Astrocyte (in vitro differentiated cells and primary cell): ENCODE results near the gene CHAC1. TPM values are rescaled to one million over a fixed set of nuclear protein-coding genes. Genes with fewer than 3 reads are reported as not detected.

Source experiments
- DNase-seq: peaks from one replicate; pipeline ENCODE4 v3.0.0-alpha.2; 2010; ENCODE audit warnings: low read depth
- FAIRE-seq: peaks from 2 replicates; lab custom pipeline; 2011; peaks lifted over from hg19 to GRCh38; lab: Jason Lieb, UNC
- H2AFZ ChIP-seq: 2 replicates; pipeline ENCODE4 v1.6.0; 2012; ENCODE audit warnings: low read depth, low read length, inconsistent platforms
- H3K27ac ChIP-seq: 2 replicates; pipeline ENCODE4 v1.5.1; 2011; ENCODE audit warnings: low read depth, low read length, inconsistent platforms
- H3K27me3 ChIP-seq: 2 replicates; pipeline ENCODE4 v1.6.0; 2011; ENCODE audit warnings: low read length, inconsistent platforms; ENCODE audit not compliant: insufficient read depth
- H3K36me3 ChIP-seq: 2 replicates; pipeline ENCODE4 v1.5.1; 2011; ENCODE audit warnings: low read length, inconsistent platforms; ENCODE audit not compliant: insufficient read depth
- H3K4me1 ChIP-seq: 2 replicates; pipeline ENCODE4 v1.5.1; 2011; ENCODE audit warnings: low read length, inconsistent platforms; ENCODE audit not compliant: insufficient read depth
- H3K4me2 ChIP-seq: 2 replicates; pipeline ENCODE4 v1.6.0; 2012; ENCODE audit warnings: low read length, inconsistent platforms
- H3K4me3 ChIP-seq: 2 replicates; pipeline ENCODE4 v1.5.1; 2011; ENCODE audit warnings: low read depth, mild to moderate bottlenecking, low read length, inconsistent platforms; ENCODE audit not compliant: insufficient read depth
- H3K79me2 ChIP-seq: 2 replicates; pipeline ENCODE4 v1.6.0; 2012; ENCODE audit warnings: mild to moderate bottlenecking, low read length, inconsistent platforms; ENCODE audit not compliant: insufficient read depth
- H3K9ac ChIP-seq: 2 replicates; pipeline ENCODE4 v1.6.0; 2012; ENCODE audit warnings: mild to moderate bottlenecking, low read length, inconsistent platforms
- H3K9me3 ChIP-seq: 2 replicates; pipeline ENCODE4 v1.5.1; 2012; ENCODE audit warnings: low read depth, mild to moderate bottlenecking, low read length, inconsistent platforms; ENCODE audit not compliant: insufficient read depth
- H4K20me1 ChIP-seq: 2 replicates; pipeline ENCODE4 v1.6.0; 2012; ENCODE audit warnings: low read length, inconsistent platforms; ENCODE audit not compliant: insufficient read depth
- H3K27ac Mint-ChIP-seq: one replicate; pipeline ENCODE4 v1.8.0; 2021; ENCODE audit warnings: mild to moderate bottlenecking, mixed read lengths; ENCODE audit not compliant: unreplicated experiment
- H3K27me3 Mint-ChIP-seq: one replicate; pipeline ENCODE4 v1.8.0; 2021; ENCODE audit warnings: low read depth, mixed read lengths; ENCODE audit not compliant: unreplicated experiment
- H3K36me3 Mint-ChIP-seq: one replicate; pipeline ENCODE4 v1.8.0; 2021; ENCODE audit warnings: low read depth, mixed read lengths; ENCODE audit not compliant: unreplicated experiment
- H3K4me1 Mint-ChIP-seq: one replicate; pipeline ENCODE4 v1.8.0; 2021; ENCODE audit warnings: low read depth, mixed read lengths; ENCODE audit not compliant: unreplicated experiment
- H3K4me3 Mint-ChIP-seq: one replicate; pipeline ENCODE4 v1.8.0; 2021; ENCODE audit warnings: mild to moderate bottlenecking, moderate library complexity, mixed read lengths; ENCODE audit not compliant: unreplicated experiment
- H3K9me3 Mint-ChIP-seq: one replicate; pipeline ENCODE4 v1.8.0; 2021; ENCODE audit warnings: mild to moderate bottlenecking, mixed read lengths; ENCODE audit not compliant: unreplicated experiment
- CTCF ChIP-seq: IDR thresholded peaks from 2 replicates; pipeline ENCODE4 v1.5.1; 2011; ENCODE audit warnings: low read depth, mild to moderate bottlenecking, inconsistent platforms, low read length, moderate library complexity; ENCODE audit not compliant: insufficient read depth
- EZH2 ChIP-seq: IDR thresholded peaks from 2 replicates; pipeline ENCODE4 v1.6.1; 2012; ENCODE audit warnings: mild to moderate bottlenecking, low read length, inconsistent platforms; ENCODE audit not compliant: insufficient read depth
- total RNA-seq: library from RNA; stranded (reverse); gene quantifications from 2 replicates; pipeline ENCODE4 v1.2.1, GENCODE V29; 2021

CHAC1 gene
- total RNA-seq, 1 donor from 2014 or later = 55.9 TPM

- TF ChIP-seq CTCF (no peak), EZH2 (no peak)
- Histone ChIP-seq H3K36me3 (no peaks in the 10 kb centered on the region), H3K4me2 (no peak overlapping the region), H2AFZ (no peak overlapping the region), H3K4me1 (peaks cover 16% of the 10 kb centered on the region), H3K4me3 (no peak overlapping the region), H3K9me3 (no peaks in the 10 kb centered on the region), H3K27me3 (peaks cover 34% of the 10 kb centered on the region), H3K27ac (no peak overlapping the region), H3K9ac (no peak overlapping the region), H4K20me1 (peaks cover 6% of the 10 kb centered on the region), H3K79me2 (no peaks in the 10 kb centered on the region)
- peaks cover 2% of the 10 kb centered on the region for H3K36me3 Mint-ChIP-seq
- peaks cover 5% of the 10 kb centered on the region for H3K4me1 Mint-ChIP-seq
- peaks cover 74% of the 10 kb centered on the region for H3K27me3 Mint-ChIP-seq
- no peaks in the 10 kb centered on the region for H3K9me3 Mint-ChIP-seq
- DNase-seq (no peak), FAIRE-seq (no peak)
- H3K4me3 Mint-ChIP-seq = peak overlapping the region; percentile 17
- no peak overlapping the region for H3K27ac Mint-ChIP-seq
Measured at GRCh38 chr15:40932649-40933516, 20.4 kb upstream of the CHAC1 start.

GRCh38 chr15:40933517-40933902, 19.8 kb upstream of the CHAC1 start:
- Mint-ChIP-seq H3K9me3 (peaks cover 2% of the 10 kb centered on the region), H3K27me3 (peaks cover 73% of the 10 kb centered on the region), H3K36me3 (peaks cover 2% of the 10 kb centered on the region), H3K4me1 (peaks cover 5% of the 10 kb centered on the region), H3K27ac (no peak overlapping the region), H3K4me3 (peak overlapping the region; percentile 17)
- peaks cover 17% of the 10 kb centered on the region for H3K4me1 ChIP-seq
- H3K9ac ChIP-seq = no peak overlapping the region
- no peak for FAIRE-seq
- no peak for DNase-seq
- peaks cover 30% of the 10 kb centered on the region for H3K27me3 ChIP-seq
- no peak overlapping the region for H3K4me3 ChIP-seq
- H3K4me2 ChIP-seq = no peak overlapping the region
- H2AFZ ChIP-seq = no peak overlapping the region
- H3K9me3 ChIP-seq = no peaks in the 10 kb centered on the region
- H3K27ac ChIP-seq = no peak overlapping the region
- H3K79me2 ChIP-seq = no peaks in the 10 kb centered on the region
- no peak for TF ChIP-seq EZH2
- TF ChIP-seq CTCF = no peak
- H3K36me3 ChIP-seq = no peaks in the 10 kb centered on the region
- H4K20me1 ChIP-seq = peaks cover 6% of the 10 kb centered on the region

GRCh38 chr15:40934457-40934856, 18.8 kb upstream of the CHAC1 start:
- Mint-ChIP-seq H3K36me3 (peaks cover 2% of the 10 kb centered on the region), H3K27me3 (peaks cover 72% of the 10 kb centered on the region), H3K4me3 (no peak overlapping the region), H3K4me1 (peaks cover 5% of the 10 kb centered on the region), H3K27ac (no peak overlapping the region), H3K9me3 (peaks cover 2% of the 10 kb centered on the region)
- Histone ChIP-seq H3K4me2 (no peak overlapping the region), H4K20me1 (peaks cover 6% of the 10 kb centered on the region), H3K79me2 (no peaks in the 10 kb centered on the region), H3K9me3 (no peaks in the 10 kb centered on the region), H3K9ac (no peak overlapping the region), H3K27ac (no peak overlapping the region), H3K4me3 (no peak overlapping the region), H3K27me3 (peaks cover 21% of the 10 kb centered on the region), H3K36me3 (no peaks in the 10 kb centered on the region), H3K4me1 (peaks cover 14% of the 10 kb centered on the region), H2AFZ (no peak overlapping the region)
- no peak for DNase-seq
- TF ChIP-seq EZH2 = no peak
- TF ChIP-seq CTCF = no peak
- no peak for FAIRE-seq
